Posterior vena cava (tissue), 2 donors: ENCODE results near the gene CACUL1. TPM values are rescaled to one million over a fixed set of nuclear protein-coding genes. Genes with fewer than 3 reads are reported as not detected.
"Not testable (repeated sequence)": the region's sequence is repeated elsewhere in the genome, so short reads cannot be mapped to it uniquely, and the experiment has no call there.

Experiments used
- DNase-seq: peaks from one replicate; pipeline ENCODE4 v3.0.0-alpha.2; 2020; ENCODE audit warnings: low spot score
- intact Hi-C, 2 donors: fragments of 100-400 bp; cut with DNase I; formaldehyde crosslinking; loops; one replicate each; pipeline versions ENCODE4 v1.14.1 to v1.14.2; 2022 to 2023
- total RNA-seq, 2 donors: library from RNA; stranded (reverse); fragmentation: NEBNext Ultra II Directional; extraction: Animal tissue kit (Norgen Biotek cat#: 25700); gene quantifications; one replicate each; pipeline ENCODE4 v1.2.1, GENCODE V29; 2021
- donor health status: DM: yes; HTN: yes; CAD: no.
- donor health status: DM: yes; HTN: yes; CAD: no.

The CACUL1 gene
- total RNA-seq, 2 donors from 2014 or later, result 32.3 to 36.8 TPM

DNA sequence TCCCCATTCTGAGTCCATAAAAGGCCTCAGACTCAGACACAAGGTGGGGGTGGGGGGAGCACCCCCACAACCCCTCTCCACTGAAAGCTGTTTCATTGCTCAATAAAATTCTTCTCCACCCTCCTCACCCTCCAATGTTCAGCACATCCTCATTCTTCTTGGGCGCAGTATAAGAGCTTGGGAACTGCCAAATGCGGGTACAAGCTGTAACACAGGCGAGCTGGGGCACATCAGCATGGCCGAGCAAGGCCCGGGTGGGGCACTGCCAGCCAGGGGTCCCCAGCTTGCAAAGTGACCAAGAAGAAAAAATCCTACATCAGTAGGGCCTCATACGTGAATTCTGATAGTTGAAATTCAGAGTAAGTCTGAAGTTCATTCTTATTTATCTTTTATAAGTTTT lies 50.1 kb downstream of the CACUL1 start:
- intact Hi-C loops, result no loop called here

DNA sequence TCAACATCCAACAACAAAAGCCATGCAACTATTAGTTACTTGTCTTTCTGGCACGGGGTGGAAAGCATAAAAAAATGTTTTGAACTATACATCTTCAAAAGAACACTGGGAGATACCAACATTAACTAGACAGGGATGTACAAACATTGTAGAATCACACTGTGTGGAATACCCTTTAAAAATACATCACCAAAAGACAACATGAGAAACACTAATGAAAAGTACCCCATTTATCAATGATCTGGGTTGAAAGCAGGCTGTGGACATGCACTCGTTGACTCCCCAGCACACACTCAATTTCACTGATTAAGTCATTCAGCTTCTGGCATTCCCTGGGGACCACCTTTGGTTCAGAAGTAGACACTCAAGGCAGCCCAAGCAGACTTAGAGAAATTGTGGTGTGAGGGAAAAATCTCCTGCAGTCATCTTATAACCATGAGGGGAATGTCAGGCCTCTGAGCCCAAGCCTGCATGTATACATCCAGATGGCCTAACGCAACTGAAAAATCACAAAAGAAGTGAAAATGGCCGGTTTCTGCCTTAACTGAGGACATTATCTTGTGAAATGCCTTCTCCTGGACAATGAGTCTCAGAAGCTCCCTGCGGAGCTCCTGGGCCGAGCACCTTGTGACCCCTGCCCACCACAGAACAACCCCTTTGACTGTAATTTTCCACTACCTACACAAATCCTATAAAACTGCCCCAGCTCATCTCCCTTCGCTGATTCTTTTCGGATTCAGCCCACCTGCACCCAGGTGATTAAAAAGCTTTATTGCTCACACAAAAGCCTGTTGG lies 53.0 kb downstream of the CACUL1 start:
- intact Hi-C loops, result no loop called here
- no peak for DNase-seq

More for the DNA sequence above, 50.1 kb downstream of the CACUL1 start:
- DNase-seq, result no peak

DNA sequence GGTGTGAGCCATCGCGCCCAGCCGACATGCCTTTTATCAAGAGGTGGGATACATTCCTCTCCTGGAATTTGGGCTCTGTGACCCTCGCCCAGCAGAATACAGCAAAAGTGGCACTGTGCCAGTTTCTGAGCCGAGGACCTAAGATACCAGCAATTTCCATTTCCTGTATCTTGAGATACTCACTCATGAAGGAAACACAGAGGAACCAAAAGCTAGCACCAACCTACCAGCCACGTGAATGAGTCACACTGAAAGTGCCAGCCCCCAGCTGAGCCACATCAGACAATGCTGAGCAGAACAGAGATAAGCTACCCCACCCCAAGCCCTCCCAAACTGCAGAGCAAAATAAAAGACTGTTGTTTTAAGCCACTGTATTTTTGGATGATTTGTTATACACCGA lies 56.3 kb downstream of the CACUL1 start:
- intact Hi-C loops, result no loop called here
- no peak for DNase-seq

DNA sequence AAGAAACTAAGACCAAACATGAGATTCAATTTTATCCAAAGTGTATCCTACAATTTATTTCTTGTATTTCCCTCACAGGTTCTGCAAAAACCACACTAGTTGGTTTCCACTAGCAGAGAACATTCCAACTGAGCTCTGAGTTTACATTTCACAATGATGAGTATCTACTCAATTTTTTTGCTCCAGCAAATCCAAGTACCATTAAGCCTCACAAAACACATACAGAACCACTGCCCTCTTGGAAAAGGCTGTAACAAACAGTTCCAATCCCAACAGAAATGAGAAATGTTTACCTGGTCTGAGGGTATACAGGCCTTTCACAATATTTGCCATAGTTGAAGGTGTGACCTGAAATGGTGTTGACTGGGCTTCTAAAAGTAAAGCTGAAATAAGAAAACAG lies 59.9 kb downstream of the CACUL1 start:
- intact Hi-C loops, result no loop called here

DNA sequence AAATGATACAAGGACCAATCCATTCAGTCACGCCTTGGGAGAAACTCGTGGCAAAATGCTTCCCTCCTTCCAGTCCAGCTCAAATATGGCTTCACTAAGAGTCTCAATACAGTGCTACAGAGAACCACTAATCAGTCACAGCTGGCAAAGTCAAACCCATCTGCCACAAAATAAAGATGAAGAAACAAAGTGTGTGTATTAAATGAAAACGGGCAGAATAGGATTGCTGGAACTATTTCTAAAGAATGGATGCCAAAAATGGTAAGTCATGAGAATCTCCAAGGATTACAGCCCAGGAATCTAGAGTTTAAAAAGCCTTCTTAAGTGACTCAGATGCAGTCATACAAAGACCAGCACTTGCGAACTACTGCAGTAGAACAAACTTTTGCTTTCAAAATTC lies 61.9 kb downstream of the CACUL1 start:
- intact Hi-C loops, result no loop called here
- no peak for DNase-seq

More for the DNA sequence above, 59.9 kb downstream of the CACUL1 start:
- no peak for DNase-seq

DNA sequence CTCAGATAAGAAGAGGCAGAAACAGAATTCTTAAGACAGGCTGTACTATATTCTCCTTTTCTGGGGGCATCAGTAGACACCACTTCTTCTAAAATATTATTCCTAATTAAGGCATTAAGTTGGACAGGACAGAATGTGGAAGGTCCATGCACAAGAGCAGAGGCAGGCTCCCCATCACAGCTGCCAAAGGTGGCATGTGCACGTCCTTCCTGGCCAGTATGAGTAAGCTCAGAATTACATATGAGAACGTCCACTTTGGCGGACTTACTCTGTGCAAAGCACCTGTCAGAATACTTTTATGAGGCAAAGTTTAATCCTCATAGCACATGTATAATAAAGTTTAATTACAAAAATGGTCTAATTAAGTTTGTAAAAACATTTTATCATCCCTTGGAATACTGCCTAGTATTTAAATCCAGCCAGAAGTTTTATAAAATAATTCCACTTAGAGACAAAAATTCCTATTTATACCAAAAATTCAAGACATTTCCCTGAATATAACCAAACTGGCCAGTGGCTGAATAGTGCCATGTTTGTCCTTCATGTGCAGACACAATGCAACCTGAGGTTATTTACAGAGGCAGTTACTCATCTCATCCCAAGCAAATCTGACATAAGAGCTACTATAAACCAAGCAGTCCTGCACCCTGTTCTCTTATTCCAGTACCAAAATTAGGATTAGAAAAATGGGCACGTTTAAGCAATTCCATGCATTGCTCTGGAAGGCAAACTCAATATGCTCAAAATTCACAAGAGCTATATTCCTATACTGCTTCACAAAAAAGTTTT lies 65.5 kb downstream of the CACUL1 start:
- intact Hi-C loops, result no loop called here

DNA sequence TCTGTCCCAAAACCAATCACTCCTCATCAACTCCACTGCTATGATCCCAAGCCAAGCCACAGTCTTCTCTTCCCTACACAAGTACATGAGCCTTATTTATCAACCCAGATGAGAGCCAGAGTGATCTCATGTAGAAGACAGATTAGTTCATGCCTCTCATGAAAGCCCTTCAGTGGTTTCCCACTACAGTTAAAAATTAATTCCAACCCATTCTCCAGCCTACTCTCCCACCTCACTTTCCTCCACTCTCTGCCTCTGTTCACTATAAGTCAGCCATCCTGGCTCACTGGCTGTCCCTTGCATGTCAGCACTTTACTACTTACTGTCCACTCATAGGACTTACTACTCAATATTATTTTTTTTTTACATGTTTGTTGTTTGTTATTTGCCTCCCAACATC lies 67.3 kb downstream of the CACUL1 start:
- intact Hi-C loops, result no loop called here
- no peak for DNase-seq

More for the DNA sequence above, 65.5 kb downstream of the CACUL1 start:
- DNase-seq, result no peak

DNA sequence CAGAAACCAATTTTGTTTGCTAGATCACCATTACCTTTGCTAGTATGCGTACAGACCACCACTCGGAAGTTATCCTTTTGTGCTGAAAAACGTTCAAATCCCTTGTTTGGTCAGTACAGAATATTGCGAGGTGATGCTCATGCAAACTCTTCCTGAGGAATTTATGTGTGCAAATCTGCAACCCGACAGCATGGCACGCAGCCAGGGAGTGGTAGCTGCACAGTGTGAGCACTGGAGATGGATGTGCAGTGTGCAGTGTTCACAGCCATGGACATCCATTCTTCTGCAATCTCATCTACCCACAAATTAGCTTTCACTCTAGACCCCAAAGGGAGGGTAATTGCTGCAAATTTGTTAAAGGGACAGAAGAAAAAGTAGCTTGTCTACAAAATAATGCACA lies 72.2 kb downstream of the CACUL1 start:
- intact Hi-C loops, result no loop called here
- DNase-seq, result no peak

DNA sequence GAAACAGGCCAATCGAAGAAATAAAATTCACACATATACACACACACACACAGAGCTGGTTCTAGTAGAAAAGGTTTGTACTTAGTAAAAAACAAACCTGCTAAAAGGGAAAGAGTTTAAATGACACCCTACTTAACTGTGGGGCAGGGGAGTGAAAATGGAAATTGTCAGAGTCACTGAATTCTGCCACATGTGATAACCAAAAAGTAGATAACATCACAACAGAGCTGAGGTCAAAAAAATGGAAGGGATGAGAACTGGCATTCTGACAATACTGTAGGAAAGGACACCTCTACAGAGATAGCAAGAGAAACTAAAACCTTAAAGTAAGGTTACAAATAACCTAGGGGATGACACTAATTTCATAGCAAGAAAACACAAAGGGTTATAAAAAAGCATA lies 74.6 kb downstream of the CACUL1 start:
- intact Hi-C loops, result no loop called here

DNA sequence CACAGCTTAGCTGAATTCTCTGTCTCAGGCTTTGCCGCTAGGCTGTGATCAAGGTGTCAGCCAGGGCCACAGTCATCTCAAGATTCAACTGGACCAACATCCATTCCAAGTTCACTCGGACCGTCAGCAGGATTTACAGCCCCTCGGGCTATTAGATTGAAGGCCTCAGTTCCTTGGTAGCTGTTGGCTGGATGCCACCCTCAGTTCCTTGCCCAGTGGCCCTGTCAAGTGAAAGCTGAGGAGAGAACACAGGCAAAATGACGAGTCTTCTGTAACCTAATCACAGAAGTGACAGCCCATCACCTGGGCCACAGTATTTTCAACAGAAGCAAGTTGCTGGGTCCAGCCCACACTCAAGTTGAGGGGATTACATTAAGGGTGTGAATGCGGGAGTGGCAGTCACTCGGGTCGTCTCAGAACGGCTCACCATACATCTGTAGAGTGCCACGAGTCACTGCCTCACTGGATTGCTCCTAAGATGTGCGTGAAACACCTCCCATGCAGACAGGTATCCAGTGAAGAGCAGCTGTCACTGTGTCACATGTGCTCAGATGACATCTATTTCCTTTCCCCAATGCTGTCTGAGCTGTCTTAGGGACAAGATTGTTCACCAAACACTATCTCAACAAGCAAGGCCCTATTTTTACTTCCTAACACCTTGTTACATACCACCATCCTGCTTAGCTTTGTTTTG lies 80.4 kb downstream of the CACUL1 start:
- no peak for DNase-seq
- intact Hi-C loops, result no loop called here

More for the DNA sequence above, 74.6 kb downstream of the CACUL1 start:
- no peak for DNase-seq

DNA sequence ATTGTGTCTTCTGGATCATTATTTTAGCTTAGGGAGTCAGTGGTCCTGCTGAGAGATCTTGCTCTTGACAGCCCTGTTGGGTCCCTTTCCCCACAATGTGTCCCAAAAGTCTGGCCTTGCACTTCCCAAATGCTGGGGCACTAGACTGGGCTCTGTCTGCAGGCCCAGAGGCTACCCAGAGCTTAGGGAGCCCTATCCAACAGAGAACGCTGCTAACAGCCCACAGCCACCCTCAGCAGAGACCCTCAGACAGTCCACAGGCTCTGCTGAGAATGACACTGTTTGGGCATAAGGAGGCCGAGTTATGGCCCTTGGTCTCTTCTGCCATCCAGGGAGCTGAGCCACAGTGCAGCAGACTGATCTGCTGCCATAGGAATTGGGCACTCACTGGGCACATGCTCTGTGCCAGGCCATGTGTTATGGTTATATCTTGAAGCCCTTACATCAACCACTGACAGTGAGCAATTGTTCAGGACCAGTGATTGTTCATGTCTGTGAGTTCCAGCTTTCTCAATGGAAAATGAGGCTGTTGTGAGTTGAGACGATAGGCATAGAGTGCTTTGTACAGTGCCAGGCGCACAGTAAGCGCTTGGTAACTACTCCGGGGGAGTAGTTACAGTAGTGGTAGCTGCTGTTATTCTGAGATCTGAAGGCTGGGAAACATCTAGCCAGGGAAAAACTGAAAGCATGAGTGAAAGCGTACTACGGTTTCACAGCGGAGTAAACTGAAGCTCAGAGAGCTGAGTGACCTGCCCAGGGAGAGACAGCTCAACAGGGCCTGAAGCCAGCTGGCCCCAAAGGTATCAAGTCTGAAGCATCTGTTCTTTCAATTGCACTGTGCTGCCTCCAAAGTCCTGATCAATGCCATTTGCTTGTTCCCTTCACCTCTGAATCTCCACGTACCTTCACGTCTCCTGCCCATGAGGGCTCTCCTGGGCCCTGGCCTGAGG lies 81.7 kb downstream of the CACUL1 start:
- no peak for DNase-seq
- intact Hi-C loops, result no loop called here

DNA sequence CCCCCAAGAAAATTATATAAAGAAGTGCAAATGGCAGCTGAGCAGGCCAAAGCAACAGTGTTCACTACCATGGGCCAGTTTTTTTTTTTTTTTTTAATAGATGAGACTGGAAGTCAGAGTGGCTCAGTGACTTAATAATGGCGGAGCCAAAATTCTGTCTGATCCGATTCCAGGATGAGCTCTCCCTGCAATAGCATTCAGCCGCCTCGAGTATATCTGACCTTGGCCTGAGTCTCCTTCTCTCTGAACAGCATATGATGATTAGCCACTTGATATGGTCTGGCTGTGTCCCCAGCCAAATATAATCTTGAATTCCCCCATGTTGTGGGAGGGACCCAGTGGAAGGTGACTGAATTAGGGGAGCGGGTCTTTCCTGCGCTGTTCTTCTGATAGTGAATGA lies 82.6 kb downstream of the CACUL1 start:
- DNase-seq, result no peak
- intact Hi-C loops, result no loop called here

DNA sequence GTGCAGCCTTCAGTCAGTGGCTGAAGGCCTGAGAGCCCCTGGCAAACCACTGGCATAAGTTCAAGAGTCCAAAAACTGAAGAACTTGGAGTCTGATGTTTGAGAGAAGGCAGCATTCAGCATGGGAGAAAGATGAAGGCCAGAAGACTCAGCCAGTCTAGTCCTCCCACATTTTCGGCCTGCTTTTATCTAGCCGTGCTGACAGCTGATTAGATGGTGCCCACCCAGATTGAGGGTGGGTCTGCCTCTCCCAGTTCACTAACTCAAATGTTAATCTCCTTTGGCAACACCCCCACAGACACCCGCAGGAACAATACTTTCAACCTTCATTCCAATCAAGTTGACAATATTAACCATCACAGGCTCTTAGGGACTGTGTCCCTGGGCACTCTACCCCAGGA lies 83.5 kb downstream of the CACUL1 start:
- DNase-seq, intact Hi-C loops: not testable (repeated sequence)

DNA sequence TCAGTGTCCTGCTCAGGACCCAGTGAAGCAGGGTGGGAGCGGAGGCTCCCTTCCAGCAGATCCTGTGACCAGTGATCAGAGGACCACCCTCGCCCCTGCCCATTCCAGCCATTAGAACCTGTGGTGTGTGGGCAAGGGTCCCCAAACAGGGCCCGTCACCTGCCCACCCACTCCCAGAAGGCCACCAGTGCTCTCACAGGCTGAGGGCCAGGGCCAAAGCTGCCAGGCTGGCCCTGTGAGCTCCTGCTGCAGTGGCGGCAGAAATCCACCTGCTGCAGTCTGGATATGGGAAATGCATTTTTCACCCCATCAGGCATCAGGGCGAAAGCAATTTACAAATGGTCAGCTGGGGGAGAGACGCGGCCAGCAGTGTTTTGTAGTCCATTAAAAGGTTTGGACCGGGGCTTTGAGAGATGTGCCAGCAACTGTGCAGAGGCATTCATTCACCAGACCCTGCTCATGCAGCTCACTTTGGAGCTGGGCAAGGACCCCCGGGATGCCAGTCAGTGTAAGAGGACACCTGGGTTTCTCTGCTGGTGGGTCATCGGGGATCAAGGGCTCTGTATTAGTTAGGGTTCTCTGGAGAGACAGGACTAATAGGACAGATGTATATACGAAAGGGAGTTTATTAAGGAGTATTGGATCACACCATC lies 84.2 kb downstream of the CACUL1 start:
- no peak for DNase-seq
- intact Hi-C loops, result no loop called here

DNA sequence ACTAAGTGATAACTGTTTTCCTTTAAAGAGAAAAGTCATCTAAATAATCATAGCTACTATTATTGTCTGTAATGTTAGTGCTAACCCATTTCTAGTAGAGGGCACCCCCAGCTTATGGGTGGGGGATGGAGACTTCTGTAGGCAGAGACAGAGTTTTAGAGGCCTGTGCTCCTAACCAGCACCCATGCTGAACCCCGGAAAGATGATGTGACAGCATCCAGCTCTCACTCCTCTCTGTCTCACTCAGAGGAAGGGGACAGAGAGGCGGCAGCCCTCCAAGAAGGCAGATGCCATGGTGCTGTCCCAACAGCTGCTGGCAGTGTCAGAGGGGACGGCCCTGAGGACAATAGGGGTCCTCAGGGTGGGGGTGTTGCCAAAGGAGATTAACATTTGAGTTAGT lies 84.9 kb downstream of the CACUL1 start:
- intact Hi-C loops, result no loop called here
- no peak for DNase-seq

DNA sequence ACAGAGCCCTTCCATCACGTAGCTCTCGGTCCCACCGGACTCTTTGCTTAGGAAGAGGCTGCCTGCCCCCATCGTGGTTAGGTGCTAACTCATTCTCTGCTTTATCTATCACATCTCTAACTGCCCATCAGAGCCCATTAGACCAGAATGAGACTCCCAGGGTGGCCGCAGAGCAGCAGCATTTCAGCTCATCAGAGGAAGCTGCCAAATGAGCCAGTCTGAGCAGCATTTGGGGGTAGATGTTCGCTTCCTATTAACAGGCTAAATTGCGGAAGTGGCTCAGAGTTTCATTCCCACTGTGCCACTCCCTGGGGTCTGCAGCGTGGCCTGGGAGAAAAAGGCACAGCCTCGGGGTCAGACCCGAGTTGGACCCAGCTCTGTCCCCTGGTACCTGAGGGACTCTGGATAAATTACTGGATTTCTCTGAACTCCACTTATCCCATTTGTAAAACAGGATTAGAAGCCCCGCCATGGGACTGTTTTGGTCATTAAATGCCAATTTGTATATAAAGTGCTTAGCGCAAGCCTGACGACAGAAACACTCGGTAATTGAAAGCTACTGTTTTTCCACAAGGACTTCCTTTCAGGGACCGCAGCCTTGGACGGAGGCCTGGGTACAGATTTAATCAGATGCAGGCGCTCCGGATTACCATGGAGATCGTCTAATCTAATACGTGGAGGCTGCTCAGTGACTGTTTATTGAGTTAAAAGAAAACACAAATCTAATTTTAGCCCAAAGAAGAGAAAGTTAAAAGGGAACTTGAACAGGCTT lies 85.6 kb downstream of the CACUL1 start:
- no peak for DNase-seq
- intact Hi-C loops, result no loop called here

DNA sequence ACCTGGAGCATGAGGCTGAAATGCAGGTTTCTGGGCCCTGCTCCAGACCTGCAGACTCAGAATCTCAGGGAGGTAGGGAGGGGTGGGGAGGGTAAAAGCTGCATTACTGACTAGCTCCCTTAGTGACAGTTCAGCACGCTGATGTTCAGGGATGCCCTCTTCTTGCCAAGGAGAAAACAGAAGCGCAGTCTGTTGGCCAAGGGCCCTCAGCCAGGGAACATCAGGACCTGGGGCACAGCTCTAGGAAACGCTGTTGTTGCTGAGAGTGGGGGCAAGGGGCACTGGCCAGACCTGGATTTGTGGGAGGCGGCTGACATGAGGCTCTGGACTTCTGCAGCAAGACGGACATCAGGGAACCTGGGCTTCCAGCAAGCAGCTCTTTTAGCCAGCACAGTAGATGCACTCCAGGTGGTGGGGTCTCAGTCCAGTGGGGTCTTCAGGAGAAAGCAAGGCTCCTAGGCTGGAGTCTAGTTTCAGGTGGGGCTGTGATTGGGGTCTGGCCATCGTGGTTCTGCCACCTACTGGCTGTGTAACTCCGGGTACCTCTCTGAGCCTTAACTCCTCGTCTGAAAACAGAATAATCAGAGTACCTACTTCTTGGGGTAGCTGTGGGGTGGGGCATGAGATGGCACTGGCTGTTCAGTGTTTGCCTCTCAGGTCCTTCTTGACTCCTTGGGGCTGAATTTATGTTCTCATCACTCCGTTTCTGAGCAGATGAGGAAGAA lies 86.4 kb downstream of the CACUL1 start:
- no peak for DNase-seq

More for the DNA sequence above, 86.4 kb downstream of the CACUL1 start:
- intact Hi-C loops, result no loop called here
